GM10266 (cell line): ENCODE data around the gene FCRL6.
A peak's percentile ranks its signal among the peaks of the same experiment; 100 is the strongest.

Experiments
- DNase-seq: peaks from one replicate; pipeline ENCODE4 v3.0.0; 2012; ENCODE audit errors: extremely low spot score
- TF ChIP-seq, protein P1 (sequence below): IDR thresholded peaks from 2 replicates; pipeline ENCODE4 v1.5.1; 2012; ENCODE audit warnings: mild to moderate bottlenecking, low read depth; ENCODE audit not compliant: control insufficient read depth, insufficient read depth; ENCODE audit errors: missing control alignments

Gene FCRL6

DNA sequence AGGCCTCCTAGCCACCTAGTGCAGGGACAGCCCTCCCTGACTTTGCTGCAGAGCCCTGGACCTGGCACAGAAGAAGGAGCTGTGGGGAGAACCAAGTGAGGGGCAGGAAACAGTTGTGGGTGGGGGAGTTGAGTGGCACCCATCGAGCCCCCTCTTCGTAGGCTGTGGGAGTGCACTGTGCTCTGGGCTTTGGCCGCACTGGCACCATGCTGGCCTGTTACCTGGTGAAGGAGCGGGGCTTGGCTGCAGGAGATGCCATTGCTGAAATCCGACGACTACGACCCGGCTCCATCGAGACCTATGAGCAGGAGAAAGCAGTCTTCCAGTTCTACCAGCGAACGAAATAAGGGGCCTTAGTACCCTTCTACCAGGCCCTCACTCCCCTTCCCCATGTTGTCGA lies 20.2 kb upstream of the FCRL6 start:
- TF ChIP-seq, protein P1, sequence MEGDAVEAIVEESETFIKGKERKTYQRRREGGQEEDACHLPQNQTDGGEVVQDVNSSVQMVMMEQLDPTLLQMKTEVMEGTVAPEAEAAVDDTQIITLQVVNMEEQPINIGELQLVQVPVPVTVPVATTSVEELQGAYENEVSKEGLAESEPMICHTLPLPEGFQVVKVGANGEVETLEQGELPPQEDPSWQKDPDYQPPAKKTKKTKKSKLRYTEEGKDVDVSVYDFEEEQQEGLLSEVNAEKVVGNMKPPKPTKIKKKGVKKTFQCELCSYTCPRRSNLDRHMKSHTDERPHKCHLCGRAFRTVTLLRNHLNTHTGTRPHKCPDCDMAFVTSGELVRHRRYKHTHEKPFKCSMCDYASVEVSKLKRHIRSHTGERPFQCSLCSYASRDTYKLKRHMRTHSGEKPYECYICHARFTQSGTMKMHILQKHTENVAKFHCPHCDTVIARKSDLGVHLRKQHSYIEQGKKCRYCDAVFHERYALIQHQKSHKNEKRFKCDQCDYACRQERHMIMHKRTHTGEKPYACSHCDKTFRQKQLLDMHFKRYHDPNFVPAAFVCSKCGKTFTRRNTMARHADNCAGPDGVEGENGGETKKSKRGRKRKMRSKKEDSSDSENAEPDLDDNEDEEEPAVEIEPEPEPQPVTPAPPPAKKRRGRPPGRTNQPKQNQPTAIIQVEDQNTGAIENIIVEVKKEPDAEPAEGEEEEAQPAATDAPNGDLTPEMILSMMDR, result no peak
- no peak for DNase-seq

DNA sequence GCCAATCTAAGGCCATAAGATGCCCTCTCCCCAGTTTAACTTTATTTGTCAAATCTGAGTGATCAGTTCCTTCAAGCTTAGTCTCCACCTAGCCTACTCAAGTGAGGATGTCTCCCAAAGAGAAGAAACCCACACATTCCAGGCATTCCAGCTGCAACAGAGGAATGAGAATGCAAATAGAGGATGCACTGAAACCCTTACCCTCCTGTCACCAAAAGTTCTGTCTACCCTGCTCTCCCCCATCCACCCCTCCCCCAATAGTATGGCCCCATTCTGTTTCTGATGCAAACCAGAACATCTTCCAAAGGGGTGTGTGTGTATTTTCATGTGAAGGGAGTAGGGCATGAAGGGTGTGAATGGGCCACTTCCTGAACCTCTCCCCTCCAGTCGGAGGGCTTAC lies 18.4 kb upstream of the FCRL6 start:
- no peak for DNase-seq
- TF ChIP-seq, protein P1, result no peak

DNA sequence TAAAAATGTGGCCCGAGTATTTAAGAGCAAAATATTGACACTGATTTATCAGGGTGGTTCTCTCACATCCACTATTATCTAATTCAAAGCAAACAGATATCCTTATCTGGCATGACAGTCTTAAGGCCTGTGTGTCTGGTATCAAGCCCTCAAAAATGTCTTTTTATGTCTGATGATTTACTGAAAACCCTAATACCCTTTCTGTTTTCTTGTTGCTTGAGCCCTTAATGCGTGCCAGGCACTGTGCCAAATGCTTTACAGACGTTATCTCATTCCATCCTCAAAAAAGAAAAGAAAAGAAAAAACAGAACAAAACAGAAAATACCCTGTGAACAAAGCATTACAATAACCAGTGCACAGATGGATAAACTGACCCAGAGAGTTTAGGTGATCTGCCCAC lies 15.7 kb upstream of the FCRL6 start:
- DNase-seq, result no peak
- TF ChIP-seq, protein P1, result no peak

DNA sequence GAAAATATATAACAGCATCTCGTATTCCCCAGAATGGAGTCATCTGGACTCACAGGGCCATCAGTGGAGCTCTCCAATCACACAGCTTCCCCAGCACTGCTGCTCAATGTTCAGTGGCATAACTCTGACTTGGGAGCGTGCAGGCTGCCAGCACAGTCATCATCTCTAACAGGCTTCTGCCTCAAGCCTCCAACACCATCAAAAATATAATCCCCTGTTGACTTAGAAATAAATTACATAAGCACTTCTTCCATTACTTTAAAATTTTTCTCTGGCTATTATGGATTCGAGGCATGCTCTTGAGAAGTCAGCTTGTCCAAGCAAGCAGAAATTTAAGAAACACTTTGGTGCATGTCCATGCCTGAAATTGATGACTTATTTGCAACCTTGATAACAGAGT lies 15.2 kb upstream of the FCRL6 start:
- TF ChIP-seq, protein P1, result no peak

DNA sequence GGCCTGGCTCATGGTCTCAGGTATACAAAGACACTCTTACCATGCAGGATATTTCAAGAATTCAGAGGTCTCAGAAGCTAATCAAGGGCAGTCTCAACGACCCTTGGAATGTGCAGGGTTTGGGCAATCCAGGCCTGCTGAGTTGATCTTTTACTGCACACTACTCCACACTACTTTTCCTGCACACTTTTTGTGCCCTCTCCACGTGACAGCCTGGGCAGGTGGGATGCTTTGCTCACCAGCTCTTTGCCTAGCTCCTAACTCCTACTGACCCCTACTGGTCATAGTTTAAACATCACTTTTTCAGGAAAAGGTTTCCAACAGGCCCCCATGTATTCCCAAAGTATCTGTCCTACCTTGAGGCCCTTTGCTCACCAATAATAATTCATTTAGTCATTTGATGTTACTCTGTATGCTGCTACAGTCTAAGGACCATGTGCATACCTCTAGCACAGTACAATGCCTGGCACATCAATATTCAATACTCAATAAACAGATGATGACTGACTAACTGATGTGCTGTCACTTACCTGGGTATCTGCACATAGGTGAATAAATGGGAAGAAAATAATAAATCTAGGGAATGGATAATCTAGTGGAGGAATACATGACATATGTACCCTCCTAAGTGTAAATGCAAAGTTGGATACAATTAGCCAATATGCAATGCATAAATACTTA lies 11.8 kb upstream of the FCRL6 start:
- DNase-seq, result peak; percentile 34
- TF ChIP-seq, protein P1, result peak; percentile 47

More for the DNA sequence above, 15.2 kb upstream of the FCRL6 start:
- DNase-seq, result no peak

DNA sequence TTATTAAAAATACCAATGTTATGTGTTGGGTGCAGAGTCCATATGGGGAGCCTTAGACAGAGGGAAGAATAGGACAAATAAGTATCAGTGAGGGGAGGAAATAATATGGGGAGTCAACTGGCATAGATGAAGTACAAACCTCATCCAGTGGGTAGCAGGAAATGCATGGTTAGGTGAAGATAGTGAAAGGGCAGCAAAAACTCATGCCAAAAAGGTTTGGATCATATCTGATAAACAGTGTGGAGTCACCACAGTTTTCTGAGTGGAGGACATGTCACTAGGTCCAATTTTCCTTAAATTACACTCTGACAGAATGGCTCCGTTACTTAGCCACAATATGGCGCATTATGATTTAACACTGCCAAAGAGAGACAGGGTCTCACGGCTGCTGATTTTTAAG lies 11.1 kb upstream of the FCRL6 start:
- TF ChIP-seq, protein P1, result no peak
- no peak for DNase-seq

DNA sequence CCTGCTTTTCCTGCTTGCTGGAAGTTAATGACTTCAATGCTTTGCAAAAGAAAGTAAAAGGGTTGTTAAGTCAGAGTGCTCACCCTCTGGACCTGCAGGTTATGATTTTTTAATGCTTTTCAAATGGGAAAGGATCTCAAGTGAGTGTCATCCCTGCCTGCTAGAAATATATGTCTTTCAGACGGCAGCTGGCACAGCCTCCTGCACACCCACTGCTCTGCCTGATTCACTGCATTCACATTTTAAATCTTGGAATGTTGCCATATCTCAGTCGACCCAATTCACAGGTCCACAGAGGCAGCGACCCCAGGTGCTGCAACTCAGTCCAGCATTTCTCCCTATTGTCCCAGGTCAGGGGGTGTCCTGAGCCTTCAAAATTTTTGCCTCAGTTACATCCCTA lies 10.7 kb upstream of the FCRL6 start:
- DNase-seq, result no peak

More for the DNA sequence above, 10.7 kb upstream of the FCRL6 start:
- TF ChIP-seq, protein P1, result no peak
